Mononuclear cell (primary cell): Measurements from ENCODE around the gene SPC24. TPM values are rescaled to one million over a fixed set of nuclear protein-coding genes. Genes with fewer than 3 reads are reported as not detected.
"Not testable (repeated sequence)": the region's sequence is repeated elsewhere in the genome, so short reads cannot be mapped to it uniquely, and the experiment has no call there.

ENCODE experiments used
- H3K27me3 ChIP-seq: 2 replicates; pipeline ENCODE4 v1.6.0; 2011; ENCODE audit warnings: low read length, control low read depth; ENCODE audit not compliant: insufficient read depth
- H3K4me1 ChIP-seq: 2 replicates; pipeline ENCODE4 v1.5.1; 2011; ENCODE audit warnings: mild to moderate bottlenecking, low read length, control low read depth; ENCODE audit not compliant: insufficient read depth
- H3K4me3 ChIP-seq: 2 replicates; pipeline ENCODE4 v1.5.1; 2011; ENCODE audit warnings: mild to moderate bottlenecking, low read length, moderate library complexity
- H3K9me3 ChIP-seq: 2 replicates; pipeline ENCODE4 v1.5.1; 2011; ENCODE audit warnings: low read depth, mild to moderate bottlenecking, control low read depth, low read length
- total RNA-seq: library from RNA; depleted of rRNA; stranded (reverse); fragments of >200 nt; gene quantifications from one replicate; pipeline ENCODE4 v1.2.3, GENCODE V29; 2012

Gene SPC24
- total RNA-seq, 1 donor, result 0.10 TPM

DNA sequence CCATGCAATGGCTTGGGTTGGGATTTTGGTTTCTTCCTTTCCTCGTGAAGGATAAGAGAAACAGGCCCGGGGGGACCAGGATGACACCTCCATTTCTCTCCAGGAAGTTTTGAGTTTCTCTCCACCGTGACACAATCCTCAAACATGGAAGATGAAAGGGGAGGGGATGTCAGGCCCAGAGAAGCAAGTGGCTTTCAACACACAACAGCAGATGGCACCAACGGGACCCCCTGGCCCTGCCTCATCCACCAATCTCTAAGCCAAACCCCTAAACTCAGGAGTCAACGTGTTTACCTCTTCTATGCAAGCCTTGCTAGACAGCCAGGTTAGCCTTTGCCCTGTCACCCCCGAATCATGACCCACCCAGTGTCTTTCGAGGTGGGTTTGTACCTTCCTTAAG is 24.1 kb downstream of the SPC24 start:
- no peaks in the 10 kb centered on the region for H3K4me1 ChIP-seq
- no peak overlapping the region for H3K4me3 ChIP-seq
- H3K9me3 ChIP-seq, result no peaks in the 10 kb centered on the region
- no peaks in the 10 kb centered on the region for H3K27me3 ChIP-seq

GRCh38 chr19:11130824-11131455 is 24.6 kb downstream of the SPC24 start:
- no peaks in the 10 kb centered on the region for H3K4me1 ChIP-seq
- H3K4me3 ChIP-seq, result no peak overlapping the region
- no peaks in the 10 kb centered on the region for H3K27me3 ChIP-seq
- H3K9me3 ChIP-seq, result no peaks in the 10 kb centered on the region

- H3K27me3 ChIP-seq, result no peaks in the 10 kb centered on the region
- no peak overlapping the region for H3K4me3 ChIP-seq
- H3K4me1 ChIP-seq, result no peaks in the 10 kb centered on the region
- H3K9me3 ChIP-seq, result no peaks in the 10 kb centered on the region
Observed at GRCh38 chr19:11127905-11128304, 27.7 kb downstream of the SPC24 start.

- no peaks in the 10 kb centered on the region for H3K27me3 ChIP-seq
Observed at GRCh38 chr19:11125994-11126685, 29.4 kb downstream of the SPC24 start.

DNA sequence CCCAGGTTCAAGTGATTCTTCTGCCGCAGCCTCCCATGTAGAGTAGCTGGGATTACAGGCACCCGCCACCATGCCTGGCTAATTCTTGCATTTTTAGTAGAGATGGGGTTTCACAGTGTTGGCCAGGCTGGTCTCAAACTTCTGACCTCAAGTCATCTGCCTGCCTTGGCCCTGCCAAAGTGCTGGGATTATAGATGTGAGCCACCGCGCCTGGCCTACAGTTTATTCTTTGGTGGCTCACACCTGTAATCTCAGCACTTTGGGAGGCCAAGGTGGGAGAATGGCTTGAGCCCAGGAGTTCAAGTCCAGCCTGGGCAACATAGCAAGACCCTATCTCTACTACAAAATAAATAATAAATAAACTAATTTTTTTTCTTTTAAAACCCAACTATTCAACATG is 31.4 kb downstream of the SPC24 start:
- not testable (repeated sequence) for H3K27me3 ChIP-seq, H3K4me1 ChIP-seq, H3K9me3 ChIP-seq, H3K4me3 ChIP-seq

More at GRCh38 chr19:11125994-11126685, 29.4 kb downstream of the SPC24 start:
- Histone ChIP-seq H3K4me1 (no peaks in the 10 kb centered on the region), H3K4me3 (no peak overlapping the region), H3K9me3 (no peaks in the 10 kb centered on the region)

GRCh38 chr19:11123114-11123513 is 32.5 kb downstream of the SPC24 start:
- Histone ChIP-seq H3K27me3 (no peaks in the 10 kb centered on the region), H3K9me3 (no peaks in the 10 kb centered on the region), H3K4me1 (no peaks in the 10 kb centered on the region), H3K4me3 (no peak overlapping the region)

DNA sequence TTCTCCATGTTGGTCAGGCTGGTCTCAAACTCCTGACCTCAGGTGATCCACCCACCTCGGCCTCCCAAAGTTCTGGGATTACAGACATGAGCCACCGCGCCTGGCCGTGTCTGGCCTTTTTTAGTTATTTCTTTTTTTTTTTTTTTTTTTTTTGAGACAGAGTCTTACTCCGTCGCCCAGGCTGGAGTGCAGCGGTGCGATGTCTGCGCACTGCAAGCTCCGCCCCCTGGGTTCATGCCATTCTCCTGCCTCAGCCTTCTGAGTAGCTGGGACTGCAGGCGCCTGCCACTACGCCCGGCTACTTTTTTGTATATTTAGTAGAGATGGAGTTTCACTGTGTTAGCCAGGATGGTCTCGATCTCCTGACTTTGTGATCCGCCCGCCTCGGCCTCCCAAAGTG is 33.6 kb downstream of the SPC24 start:
- not testable (repeated sequence) for H3K4me3 ChIP-seq

DNA sequence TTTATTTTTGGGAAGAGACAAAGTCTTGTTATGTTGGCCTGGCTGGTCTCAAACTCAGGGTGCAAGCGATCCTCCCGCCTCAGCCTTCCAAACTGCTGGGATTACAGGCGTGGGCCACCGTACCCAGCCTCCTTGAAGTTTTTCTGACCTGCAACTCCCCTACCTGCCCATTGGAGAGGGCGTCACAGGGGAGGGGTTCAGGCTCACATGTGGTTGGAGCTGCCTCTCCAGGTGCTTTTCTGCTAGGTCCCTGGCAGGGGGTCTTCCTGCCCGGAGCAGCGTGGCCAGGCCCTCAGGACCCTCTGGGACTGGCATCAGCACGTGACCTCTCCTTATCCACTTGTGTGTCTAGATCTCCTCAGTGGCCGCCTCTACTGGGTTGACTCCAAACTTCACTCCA is 39.1 kb downstream of the SPC24 start:
- no peak overlapping the region for H3K4me3 ChIP-seq
- no peaks in the 10 kb centered on the region for H3K27me3 ChIP-seq
- no peaks in the 10 kb centered on the region for H3K9me3 ChIP-seq
- no peaks in the 10 kb centered on the region for H3K4me1 ChIP-seq

More for the DNA sequence above, 33.6 kb downstream of the SPC24 start:
- H3K4me1 ChIP-seq, H3K9me3 ChIP-seq, H3K27me3 ChIP-seq: not testable (repeated sequence)

GRCh38 chr19:11115895-11116446 is 39.6 kb downstream of the SPC24 start:
- no peaks in the 10 kb centered on the region for H3K9me3 ChIP-seq
- no peaks in the 10 kb centered on the region for H3K27me3 ChIP-seq

GRCh38 chr19:11115042-11115441 is 40.5 kb downstream of the SPC24 start:
- Histone ChIP-seq H3K4me3 (no peak overlapping the region), H3K4me1 (no peaks in the 10 kb centered on the region), H3K27me3 (no peaks in the 10 kb centered on the region), H3K9me3 (no peaks in the 10 kb centered on the region)

More at GRCh38 chr19:11115895-11116446, 39.6 kb downstream of the SPC24 start:
- no peak overlapping the region for H3K4me3 ChIP-seq
- H3K4me1 ChIP-seq, result no peaks in the 10 kb centered on the region

DNA sequence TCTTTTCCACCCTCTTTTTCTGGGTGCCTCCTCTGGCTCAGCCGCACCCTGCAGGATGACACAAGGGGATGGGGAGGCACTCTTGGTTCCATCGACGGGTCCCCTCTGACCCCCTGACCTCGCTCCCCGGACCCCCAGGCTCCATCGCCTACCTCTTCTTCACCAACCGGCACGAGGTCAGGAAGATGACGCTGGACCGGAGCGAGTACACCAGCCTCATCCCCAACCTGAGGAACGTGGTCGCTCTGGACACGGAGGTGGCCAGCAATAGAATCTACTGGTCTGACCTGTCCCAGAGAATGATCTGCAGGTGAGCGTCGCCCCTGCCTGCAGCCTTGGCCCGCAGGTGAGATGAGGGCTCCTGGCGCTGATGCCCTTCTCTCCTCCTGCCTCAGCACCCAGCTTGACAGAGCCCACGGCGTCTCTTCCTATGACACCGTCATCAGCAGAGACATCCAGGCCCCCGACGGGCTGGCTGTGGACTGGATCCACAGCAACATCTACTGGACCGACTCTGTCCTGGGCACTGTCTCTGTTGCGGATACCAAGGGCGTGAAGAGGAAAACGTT is 42.4 kb downstream of the SPC24 start:
- no peaks in the 10 kb centered on the region for H3K9me3 ChIP-seq
- no peaks in the 10 kb centered on the region for H3K4me1 ChIP-seq
- H3K27me3 ChIP-seq, result no peaks in the 10 kb centered on the region
- H3K4me3 ChIP-seq, result no peak overlapping the region

DNA sequence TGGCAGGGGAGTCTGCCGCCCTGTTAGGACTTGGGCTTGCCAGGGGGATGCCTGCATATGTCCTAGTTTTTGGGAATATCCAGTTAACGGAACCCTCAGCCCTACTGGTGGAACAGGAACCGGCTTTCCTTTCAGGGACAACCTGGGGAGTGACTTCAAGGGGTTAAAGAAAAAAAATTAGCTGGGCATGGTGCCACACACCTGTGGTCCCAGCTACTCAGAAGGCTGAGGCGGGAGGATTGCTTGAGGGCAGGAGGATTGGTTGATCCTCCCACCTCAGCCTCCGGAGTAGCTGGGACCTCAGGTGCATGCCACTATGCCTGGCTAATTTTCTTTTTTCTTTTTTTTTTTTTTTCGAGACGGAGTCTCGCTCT is 43.8 kb downstream of the SPC24 start:
- H3K4me3 ChIP-seq, result no peak overlapping the region
- no peaks in the 10 kb centered on the region for H3K27me3 ChIP-seq

DNA sequence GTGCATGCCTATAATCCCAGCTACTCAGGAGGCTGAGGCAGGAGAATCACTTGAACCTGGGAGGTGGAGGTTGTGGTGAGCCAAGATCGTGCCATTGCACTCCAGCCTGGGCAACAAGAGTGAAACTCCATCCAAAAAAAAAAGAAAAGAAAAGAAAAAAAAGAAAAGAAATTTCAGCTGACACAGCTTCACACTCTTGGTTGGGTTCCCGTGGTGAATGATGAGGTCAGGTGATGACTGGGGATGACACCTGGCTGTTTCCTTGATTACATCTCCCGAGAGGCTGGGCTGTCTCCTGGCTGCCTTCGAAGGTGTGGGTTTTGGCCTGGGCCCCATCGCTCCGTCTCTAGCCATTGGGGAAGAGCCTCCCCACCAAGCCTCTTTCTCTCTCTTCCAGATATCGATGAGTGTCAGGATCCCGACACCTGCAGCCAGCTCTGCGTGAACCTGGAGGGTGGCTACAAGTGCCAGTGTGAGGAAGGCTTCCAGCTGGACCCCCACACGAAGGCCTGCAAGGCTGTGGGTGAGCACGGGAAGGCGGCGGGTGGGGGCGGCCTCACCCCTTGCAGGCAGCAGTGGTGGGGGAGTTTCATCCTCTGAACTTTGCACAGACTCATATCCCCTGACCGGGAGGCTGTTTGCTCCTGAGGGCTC is 44.3 kb downstream of the SPC24 start:
- H3K9me3 ChIP-seq, result no peaks in the 10 kb centered on the region
- H3K4me1 ChIP-seq, result no peaks in the 10 kb centered on the region
- H3K27me3 ChIP-seq, result no peaks in the 10 kb centered on the region
- H3K4me3 ChIP-seq, result no peak overlapping the region

More for the DNA sequence above, 43.8 kb downstream of the SPC24 start:
- Histone ChIP-seq H3K9me3 (no peaks in the 10 kb centered on the region), H3K4me1 (no peaks in the 10 kb centered on the region)

- Histone ChIP-seq H3K4me1 (no peaks in the 10 kb centered on the region), H3K4me3 (no peak overlapping the region), H3K27me3 (no peaks in the 10 kb centered on the region), H3K9me3 (no peaks in the 10 kb centered on the region)
Observed at GRCh38 chr19:11108746-11109145, 46.8 kb downstream of the SPC24 start.

DNA sequence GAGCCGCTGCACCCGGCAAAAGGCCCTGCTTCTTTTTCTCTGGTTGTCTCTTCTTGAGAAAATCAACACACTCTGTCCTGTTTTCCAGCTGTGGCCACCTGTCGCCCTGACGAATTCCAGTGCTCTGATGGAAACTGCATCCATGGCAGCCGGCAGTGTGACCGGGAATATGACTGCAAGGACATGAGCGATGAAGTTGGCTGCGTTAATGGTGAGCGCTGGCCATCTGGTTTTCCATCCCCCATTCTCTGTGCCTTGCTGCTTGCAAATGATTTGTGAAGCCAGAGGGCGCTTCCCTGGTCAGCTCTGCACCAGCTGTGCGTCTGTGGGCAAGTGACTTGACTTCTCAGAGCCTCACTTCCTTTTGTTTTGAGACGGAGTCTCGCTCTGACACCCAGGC is 49.1 kb downstream of the SPC24 start:
- Histone ChIP-seq H3K27me3 (no peaks in the 10 kb centered on the region), H3K9me3 (no peaks in the 10 kb centered on the region), H3K4me1 (no peaks in the 10 kb centered on the region), H3K4me3 (no peak overlapping the region)
